Mammary epithelial cell (primary cell): ENCODE results near the gene HYAL3.

ENCODE experiments used
- EZH2 ChIP-seq: IDR thresholded peaks from 2 replicates; pipeline ENCODE4 v1.6.1; 2012; ENCODE audit warnings: low read length, inconsistent platforms, borderline replicate concordance
- TF ChIP-seq, protein P1 (sequence below), 2 donors: IDR thresholded peaks in 1 of 2; conservative IDR thresholded peaks in 1 of 2; 2 replicates each; pipeline ENCODE4 v1.5.1; 2011 to 2012; ENCODE audit warnings: inconsistent platforms in 2 of 2, low read length in 2 of 2, mild to moderate bottlenecking in 2 of 2, control low read depth in 1 of 2, low read depth in 1 of 2; ENCODE audit not compliant: insufficient read depth in 1 of 2; ENCODE audit errors: extremely low read depth in 1 of 2

DNA sequence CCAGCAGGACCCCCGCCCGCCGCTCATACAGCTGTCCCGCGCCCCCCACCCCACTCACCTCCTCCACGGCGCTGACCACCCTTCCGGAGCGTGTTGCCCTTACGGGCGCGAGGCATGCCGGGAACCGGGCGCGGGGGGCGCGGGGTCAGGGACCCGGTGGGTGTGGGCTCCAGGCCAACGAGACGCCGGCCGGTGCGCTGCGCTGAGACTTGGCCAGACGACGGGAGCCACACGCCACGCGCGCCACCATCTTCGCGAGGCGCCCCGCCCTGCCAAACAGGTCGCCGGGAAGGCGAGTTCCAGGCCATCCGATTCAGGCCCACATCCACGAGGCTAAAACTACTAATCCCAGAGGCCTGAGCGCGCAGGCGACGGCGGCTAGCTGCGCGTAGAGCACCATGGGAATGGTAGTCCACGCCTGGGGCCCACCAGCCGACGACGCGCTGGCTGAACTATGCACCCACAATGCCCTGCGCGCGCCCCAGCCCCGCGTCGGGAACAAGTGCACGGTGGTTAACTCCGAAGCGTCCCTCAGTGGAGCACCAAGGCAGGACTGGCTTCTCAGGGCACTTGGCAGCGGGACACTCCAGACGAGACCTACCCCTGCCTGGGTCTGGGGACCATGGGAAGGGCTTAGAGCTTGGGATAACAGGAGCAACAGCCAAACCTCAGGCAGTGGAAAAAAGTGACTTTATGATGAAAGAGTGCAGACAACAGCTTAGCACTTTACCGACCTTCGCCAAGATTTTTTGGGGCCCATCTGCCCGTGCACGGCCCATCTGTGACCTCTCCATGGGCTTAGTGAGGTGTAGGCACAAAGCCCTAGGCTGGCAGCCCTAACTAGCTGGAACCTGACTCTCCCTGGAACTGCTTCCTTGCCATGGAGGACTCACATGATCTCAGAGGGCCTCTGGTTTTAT lies 6.8 kb downstream of the HYAL3 start, which contains the start of gene IFRD2:
- TF ChIP-seq, protein P1, sequence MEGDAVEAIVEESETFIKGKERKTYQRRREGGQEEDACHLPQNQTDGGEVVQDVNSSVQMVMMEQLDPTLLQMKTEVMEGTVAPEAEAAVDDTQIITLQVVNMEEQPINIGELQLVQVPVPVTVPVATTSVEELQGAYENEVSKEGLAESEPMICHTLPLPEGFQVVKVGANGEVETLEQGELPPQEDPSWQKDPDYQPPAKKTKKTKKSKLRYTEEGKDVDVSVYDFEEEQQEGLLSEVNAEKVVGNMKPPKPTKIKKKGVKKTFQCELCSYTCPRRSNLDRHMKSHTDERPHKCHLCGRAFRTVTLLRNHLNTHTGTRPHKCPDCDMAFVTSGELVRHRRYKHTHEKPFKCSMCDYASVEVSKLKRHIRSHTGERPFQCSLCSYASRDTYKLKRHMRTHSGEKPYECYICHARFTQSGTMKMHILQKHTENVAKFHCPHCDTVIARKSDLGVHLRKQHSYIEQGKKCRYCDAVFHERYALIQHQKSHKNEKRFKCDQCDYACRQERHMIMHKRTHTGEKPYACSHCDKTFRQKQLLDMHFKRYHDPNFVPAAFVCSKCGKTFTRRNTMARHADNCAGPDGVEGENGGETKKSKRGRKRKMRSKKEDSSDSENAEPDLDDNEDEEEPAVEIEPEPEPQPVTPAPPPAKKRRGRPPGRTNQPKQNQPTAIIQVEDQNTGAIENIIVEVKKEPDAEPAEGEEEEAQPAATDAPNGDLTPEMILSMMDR (conservative IDR thresholded peaks at IDR 0.05 in 1 of 2, IDR thresholded peaks at IDR 0.05 in 1 of 2; ENCODE audit: extremely low read depth in 1 of 2, insufficient read depth in 1 of 2, low read depth in 1 of 2, low read length in 2 of 2), result peak in 1 of 2 donors; percentile 7
- no peak for TF ChIP-seq EZH2
